Dendritic cell treated with granulocyte-macrophage colony-stimulating factor and Interleukin-4, amounts not matched to agents 40 ng/mL and 50 ng/mL, for 4 days (primary cell): ENCODE results near the gene JSRP1.

ENCODE experiments used
- H3K27ac Mint-ChIP-seq: one replicate; pipeline ENCODE4 v1.8.0; 2022; ENCODE audit warnings: mild to moderate bottlenecking, mixed read lengths
- H3K27me3 Mint-ChIP-seq: one replicate; pipeline ENCODE4 v1.8.0; 2022; ENCODE audit warnings: mild to moderate bottlenecking, mixed read lengths
- H3K36me3 Mint-ChIP-seq: one replicate; pipeline ENCODE4 v1.8.0; 2022; ENCODE audit warnings: low read depth, mixed read lengths
- H3K4me1 Mint-ChIP-seq: one replicate; pipeline ENCODE4 v1.8.0; 2022; ENCODE audit warnings: low read depth, mixed read lengths
- H3K4me3 Mint-ChIP-seq: one replicate; pipeline ENCODE4 v1.8.0; 2022; ENCODE audit warnings: mild to moderate bottlenecking, moderate library complexity, mixed read lengths
- H3K9me3 Mint-ChIP-seq: one replicate; pipeline ENCODE4 v1.8.0; 2022; ENCODE audit warnings: mixed read lengths
- intact Hi-C: fragments of 100-400 bp; cut with micrococcal nuclease; formaldehyde crosslinking; loops from one replicate; pipeline ENCODE4 v1.15.0; 2022

Gene JSRP1

DNA sequence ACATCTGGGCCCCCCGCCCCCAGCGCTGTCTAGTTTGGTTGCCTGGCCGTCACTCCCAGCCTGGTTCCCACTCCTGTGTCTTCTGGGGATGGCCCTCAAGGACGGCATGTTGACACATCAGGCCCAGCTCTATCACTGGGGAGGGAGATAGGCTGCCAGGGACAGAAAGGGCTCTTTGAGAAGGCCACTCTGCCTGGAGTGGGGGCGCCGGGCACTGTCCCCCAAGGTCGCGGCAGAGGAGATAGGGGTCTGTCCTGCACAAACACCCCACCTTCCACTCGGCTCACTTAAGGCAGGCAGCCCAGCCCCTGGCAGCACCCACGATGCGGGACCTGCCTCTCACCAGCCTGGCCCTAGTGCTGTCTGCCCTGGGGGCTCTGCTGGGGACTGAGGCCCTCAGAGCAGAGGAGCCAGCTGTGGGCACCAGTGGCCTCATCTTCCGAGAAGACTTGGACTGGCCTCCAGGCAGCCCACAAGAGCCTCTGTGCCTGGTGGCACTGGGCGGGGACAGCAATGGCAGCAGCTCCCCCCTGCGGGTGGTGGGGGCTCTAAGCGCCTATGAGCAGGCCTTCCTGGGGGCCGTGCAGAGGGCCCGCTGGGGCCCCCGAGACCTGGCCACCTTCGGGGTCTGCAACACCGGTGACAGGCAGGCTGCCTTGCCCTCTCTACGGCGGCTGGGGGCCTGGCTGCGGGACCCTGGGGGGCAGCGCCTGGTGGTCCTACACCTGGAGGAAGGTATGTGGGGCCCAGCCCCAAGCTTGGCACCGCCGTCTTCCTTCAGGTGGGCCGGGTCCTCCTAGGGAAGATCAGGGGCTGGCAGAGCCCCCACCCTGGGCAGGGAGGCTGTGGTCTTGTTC, 7.0 kb downstream of the JSRP1 start, which contains the start of gene AMH:
Gene AMH (plus strand): TSS at position 314 of the 857 bp plus-strand sequence. CDS start 10 bp downstream, at position 324.
- H3K36me3 Mint-ChIP-seq: peaks cover 50% of the 10 kb centered on the region
- no peaks in the 10 kb centered on the region for H3K9me3 Mint-ChIP-seq
- no peak within 1 kb of the TSS for H3K4me3 Mint-ChIP-seq
- peaks cover 37% of the 10 kb centered on the region for H3K4me1 Mint-ChIP-seq
- intact Hi-C loops: no loop called here
- peaks cover 58% of the 10 kb centered on the region for H3K27me3 Mint-ChIP-seq
- no peak within 1 kb of the TSS for H3K27ac Mint-ChIP-seq

GRCh38 chr19:2248136-2249009, 7.8 kb downstream of the JSRP1 start:
- H3K36me3 Mint-ChIP-seq: peaks cover 58% of the 10 kb centered on the region
- no peak overlapping the region for H3K27ac Mint-ChIP-seq
- no peak overlapping the region for H3K4me3 Mint-ChIP-seq
- H3K27me3 Mint-ChIP-seq: peaks cover 50% of the 10 kb centered on the region
- no peaks in the 10 kb centered on the region for H3K9me3 Mint-ChIP-seq
- peaks cover 31% of the 10 kb centered on the region for H3K4me1 Mint-ChIP-seq
- intact Hi-C loops: no loop called here

DNA sequence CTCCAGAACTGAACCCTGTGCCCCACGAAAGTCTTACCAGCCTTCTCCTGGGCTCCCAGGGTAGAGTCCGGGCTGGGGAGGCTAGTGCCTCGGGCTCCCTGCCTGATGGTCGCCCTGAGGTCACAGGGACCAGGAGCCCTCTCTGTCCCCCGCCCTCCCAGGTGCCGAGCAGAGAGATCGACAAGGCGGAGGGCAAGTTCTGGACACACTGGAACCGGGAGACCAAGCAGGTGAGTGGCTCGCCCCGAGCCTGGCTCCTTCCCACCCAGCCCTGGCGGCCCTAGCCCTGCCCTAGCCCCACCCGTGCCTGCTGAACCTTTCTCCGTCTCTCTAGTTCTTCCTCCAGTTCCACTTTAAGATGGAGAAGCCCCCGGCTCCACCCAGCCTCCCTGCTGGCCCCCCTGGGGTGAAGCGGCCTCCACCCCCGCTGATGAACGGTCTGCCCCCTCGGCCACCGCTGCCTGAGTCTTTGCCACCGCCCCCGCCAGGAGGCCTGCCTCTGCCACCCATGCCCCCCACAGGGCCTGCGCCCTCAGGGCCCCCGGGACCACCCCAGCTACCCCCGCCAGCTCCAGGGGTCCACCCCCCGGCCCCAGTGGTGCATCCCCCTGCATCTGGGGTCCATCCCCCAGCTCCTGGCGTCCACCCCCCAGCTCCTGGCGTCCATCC, 8.7 kb downstream of the JSRP1 start:
- H3K4me1 Mint-ChIP-seq: peaks cover 25% of the 10 kb centered on the region
- H3K4me3 Mint-ChIP-seq: no peak overlapping the region
- H3K9me3 Mint-ChIP-seq: no peaks in the 10 kb centered on the region
- intact Hi-C loops: no loop called here
- H3K27me3 Mint-ChIP-seq: peaks cover 42% of the 10 kb centered on the region
- peaks cover 66% of the 10 kb centered on the region for H3K36me3 Mint-ChIP-seq
- no peak overlapping the region for H3K27ac Mint-ChIP-seq

DNA sequence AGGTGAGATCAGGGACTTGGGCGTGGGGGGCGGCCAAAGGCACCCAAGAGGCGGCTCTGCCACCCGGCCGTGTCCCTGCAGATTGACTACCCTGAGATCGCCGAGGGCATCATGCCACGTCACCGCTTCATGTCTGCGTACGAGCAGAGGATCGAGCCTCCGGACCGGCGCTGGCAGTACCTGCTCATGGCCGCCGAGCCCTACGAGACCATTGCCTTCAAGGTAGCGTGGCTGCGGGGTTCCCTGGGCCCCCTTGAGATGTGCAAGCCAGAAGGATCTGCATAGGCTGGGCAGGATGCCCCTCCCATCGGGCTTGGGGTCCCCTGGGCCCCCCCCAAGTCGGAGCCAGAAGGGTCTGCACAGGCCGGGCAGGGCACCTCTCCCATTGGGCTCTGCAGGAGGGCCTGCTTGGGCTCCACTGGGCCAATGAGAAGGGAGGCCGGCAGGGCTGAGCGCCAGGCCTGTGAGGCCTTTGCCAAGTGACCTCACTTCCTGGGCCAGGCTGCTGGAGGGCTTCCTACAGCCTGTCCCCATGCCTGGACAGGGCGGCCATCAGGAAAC, 9.3 kb downstream of the JSRP1 start:
- intact Hi-C loops: no loop called here
- Mint-ChIP-seq H3K36me3 (peaks cover 73% of the 10 kb centered on the region), H3K4me1 (peaks cover 24% of the 10 kb centered on the region), H3K27ac (no peak overlapping the region), H3K9me3 (no peaks in the 10 kb centered on the region), H3K27me3 (peaks cover 35% of the 10 kb centered on the region), H3K4me3 (no peak overlapping the region)

DNA sequence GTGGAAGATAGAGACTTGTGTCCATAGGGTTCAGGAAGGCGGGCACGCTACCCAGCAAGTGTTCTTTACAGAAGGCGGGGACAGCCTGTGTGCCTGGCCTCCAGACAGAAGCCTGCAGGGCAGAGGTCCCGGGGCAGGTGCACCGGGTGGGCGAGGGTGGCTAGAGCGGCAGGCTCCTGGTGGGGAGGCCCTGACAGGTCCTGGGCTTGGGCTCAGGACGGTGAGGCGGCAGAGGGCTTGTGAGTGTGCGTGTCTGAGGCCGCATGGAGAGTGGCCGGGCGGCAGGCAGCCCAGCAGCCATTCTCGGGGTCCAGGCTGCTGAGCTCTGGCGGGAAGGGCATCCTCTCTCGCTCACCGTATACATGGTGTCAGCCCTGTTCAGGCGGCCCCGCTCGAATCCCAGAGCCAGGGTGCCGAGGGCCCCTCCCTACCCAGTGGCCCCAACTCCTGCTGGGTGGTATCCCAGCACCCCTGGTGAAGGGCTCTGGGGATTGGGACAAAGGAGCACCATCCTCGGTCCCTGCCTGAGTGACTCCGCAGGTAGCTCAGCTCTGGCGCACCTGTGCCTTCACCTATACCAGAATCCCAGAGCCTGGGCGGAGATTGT, 10.1 kb downstream of the JSRP1 start:
- Mint-ChIP-seq H3K27ac (no peak overlapping the region), H3K4me3 (no peak overlapping the region), H3K4me1 (peaks cover 27% of the 10 kb centered on the region), H3K9me3 (no peaks in the 10 kb centered on the region), H3K36me3 (peaks cover 79% of the 10 kb centered on the region), H3K27me3 (peaks cover 31% of the 10 kb centered on the region)
- intact Hi-C loops: no loop called here

- Mint-ChIP-seq H3K27ac (no peak overlapping the region), H3K4me3 (no peak overlapping the region), H3K9me3 (no peaks in the 10 kb centered on the region), H3K36me3 (peaks cover 88% of the 10 kb centered on the region), H3K27me3 (peaks cover 26% of the 10 kb centered on the region), H3K4me1 (peaks cover 30% of the 10 kb centered on the region)
- intact Hi-C loops: no loop called here
These were observed 10.9 kb downstream of the JSRP1 start for GRCh38 chr19:2245273-2245672.

GRCh38 chr19:2244486-2244885, 11.7 kb downstream of the JSRP1 start:
- H3K4me1 Mint-ChIP-seq: peaks cover 31% of the 10 kb centered on the region
- peaks cover 18% of the 10 kb centered on the region for H3K27me3 Mint-ChIP-seq
- intact Hi-C loops: no loop called here
- no peak overlapping the region for H3K4me3 Mint-ChIP-seq
- H3K27ac Mint-ChIP-seq: no peak overlapping the region
- no peaks in the 10 kb centered on the region for H3K9me3 Mint-ChIP-seq
- H3K36me3 Mint-ChIP-seq: peaks cover 90% of the 10 kb centered on the region

DNA sequence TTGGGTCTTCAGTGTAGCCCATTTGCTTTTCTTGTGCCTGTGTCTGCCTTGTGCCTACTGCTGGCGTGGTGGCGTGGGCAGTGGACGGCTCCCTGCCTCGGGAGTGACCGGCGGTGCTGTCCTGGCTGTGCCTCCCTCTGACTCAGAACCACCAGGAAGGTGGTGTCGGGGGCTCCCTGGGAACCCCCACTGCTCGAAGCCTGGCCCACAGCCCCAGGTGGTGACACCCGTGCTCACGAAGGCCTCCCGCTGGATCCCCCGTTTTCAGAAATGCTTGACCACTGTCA, 12.1 kb downstream of the JSRP1 start:
- H3K27ac Mint-ChIP-seq: no peak overlapping the region
- H3K9me3 Mint-ChIP-seq: no peaks in the 10 kb centered on the region
- peaks cover 35% of the 10 kb centered on the region for H3K4me1 Mint-ChIP-seq
- no peak overlapping the region for H3K4me3 Mint-ChIP-seq
- intact Hi-C loops: no loop called here
- H3K27me3 Mint-ChIP-seq: peaks cover 14% of the 10 kb centered on the region
- H3K36me3 Mint-ChIP-seq: peaks cover 88% of the 10 kb centered on the region

- no peak overlapping the region for H3K27ac Mint-ChIP-seq
These were observed 12.7 kb downstream of the JSRP1 start for GRCh38 chr19:2243274-2244124.

DNA sequence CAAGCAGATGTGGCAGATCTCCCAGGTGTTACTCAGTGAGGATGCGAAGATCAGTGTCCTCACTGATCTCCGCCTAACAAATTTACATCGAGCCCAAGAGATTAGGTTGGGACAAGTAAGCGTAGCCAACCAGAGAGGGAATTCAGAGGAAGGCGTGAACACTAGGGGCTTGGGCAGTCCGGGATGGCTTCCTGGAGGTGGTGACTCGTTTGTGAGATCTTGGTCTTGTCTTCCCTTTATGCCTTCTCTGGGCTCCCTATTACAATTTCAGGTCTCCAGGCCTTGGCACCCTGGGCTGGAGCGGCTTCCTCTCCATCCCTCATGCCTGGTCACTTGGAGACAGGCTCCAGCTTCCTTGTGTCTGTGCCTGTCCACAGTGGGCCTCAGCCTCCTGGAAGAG, 13.4 kb downstream of the JSRP1 start:
- H3K36me3 Mint-ChIP-seq: peaks cover 87% of the 10 kb centered on the region
- no peak overlapping the region for H3K4me3 Mint-ChIP-seq

More at GRCh38 chr19:2243274-2244124, 12.7 kb downstream of the JSRP1 start:
- peaks cover 87% of the 10 kb centered on the region for H3K36me3 Mint-ChIP-seq
- intact Hi-C loops: no loop called here
- no peaks in the 10 kb centered on the region for H3K9me3 Mint-ChIP-seq
- peaks cover 41% of the 10 kb centered on the region for H3K4me1 Mint-ChIP-seq
- peaks cover 8% of the 10 kb centered on the region for H3K27me3 Mint-ChIP-seq
- no peak overlapping the region for H3K4me3 Mint-ChIP-seq

GRCh38 chr19:2242092-2242537, 14.1 kb downstream of the JSRP1 start:
- Mint-ChIP-seq H3K27ac (peak overlapping the region; percentile 41), H3K4me1 (peaks cover 53% of the 10 kb centered on the region), H3K36me3 (peaks cover 83% of the 10 kb centered on the region), H3K27me3 (no peaks in the 10 kb centered on the region), H3K9me3 (no peaks in the 10 kb centered on the region), H3K4me3 (no peak overlapping the region)
- intact Hi-C loops: no loop called here

More for the DNA sequence above, 13.4 kb downstream of the JSRP1 start:
- intact Hi-C loops: no loop called here
- Mint-ChIP-seq H3K27me3 (peaks cover 4% of the 10 kb centered on the region), H3K27ac (peak overlapping the region; percentile 41), H3K4me1 (peaks cover 47% of the 10 kb centered on the region), H3K9me3 (no peaks in the 10 kb centered on the region)

- Mint-ChIP-seq H3K36me3 (peaks cover 82% of the 10 kb centered on the region), H3K4me1 (peaks cover 56% of the 10 kb centered on the region), H3K27me3 (no peaks in the 10 kb centered on the region), H3K9me3 (no peaks in the 10 kb centered on the region), H3K4me3 (no peak overlapping the region), H3K27ac (no peak overlapping the region)
- intact Hi-C loops: no loop called here
These were observed 15.1 kb downstream of the JSRP1 start for GRCh38 chr19:2240881-2241760.
